HG03060 (cell line): ENCODE measurements around the gene AP2A2.

Experiments
- ATAC-seq: cut with Tn5 transposase; IDR thresholded peaks from one replicate; pipeline ENCODE4 v1.9.1; 2021; ENCODE audit warnings: low read depth, moderate number of reproducible peaks; ENCODE audit not compliant: unreplicated experiment

AP2A2 gene

DNA sequence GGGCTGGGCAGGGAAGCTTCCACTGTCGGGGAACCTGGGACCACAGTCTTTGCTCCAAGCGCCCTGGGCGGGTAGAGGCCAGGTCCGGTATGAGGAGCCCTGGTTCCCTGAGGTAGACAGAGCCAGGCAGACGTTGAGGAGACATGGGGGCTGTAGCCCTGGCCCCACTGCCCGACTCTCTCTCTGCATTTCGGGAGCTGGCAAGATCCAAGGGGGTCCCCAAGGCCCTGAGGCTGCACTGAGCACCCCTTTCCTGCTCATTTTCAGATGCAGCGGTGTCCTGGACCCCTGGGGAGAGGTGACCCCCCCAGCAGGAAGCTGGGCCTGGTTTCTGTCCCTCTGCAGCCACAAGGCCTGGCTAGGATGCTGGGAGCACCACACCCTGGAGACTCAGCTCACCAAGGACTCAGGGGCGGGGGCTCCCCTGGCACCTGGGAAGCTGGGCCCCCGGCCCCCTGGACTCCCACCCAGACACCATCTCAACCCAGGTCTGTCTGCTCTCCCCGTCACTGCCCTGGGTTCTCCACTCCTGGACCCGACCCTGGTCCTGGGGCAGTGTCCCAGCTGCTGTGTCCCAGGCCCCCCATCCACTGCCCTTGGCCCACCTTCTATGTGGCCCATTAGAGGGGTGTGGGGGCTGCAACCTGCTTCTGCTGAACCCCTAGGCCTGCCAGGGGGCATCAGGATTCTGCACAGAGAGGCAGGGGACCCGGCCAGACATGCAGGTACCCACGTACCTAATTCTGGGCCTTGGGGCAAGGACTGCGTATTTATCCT is 125.9 kb downstream of the AP2A2 start:
- ATAC-seq = no peak

DNA sequence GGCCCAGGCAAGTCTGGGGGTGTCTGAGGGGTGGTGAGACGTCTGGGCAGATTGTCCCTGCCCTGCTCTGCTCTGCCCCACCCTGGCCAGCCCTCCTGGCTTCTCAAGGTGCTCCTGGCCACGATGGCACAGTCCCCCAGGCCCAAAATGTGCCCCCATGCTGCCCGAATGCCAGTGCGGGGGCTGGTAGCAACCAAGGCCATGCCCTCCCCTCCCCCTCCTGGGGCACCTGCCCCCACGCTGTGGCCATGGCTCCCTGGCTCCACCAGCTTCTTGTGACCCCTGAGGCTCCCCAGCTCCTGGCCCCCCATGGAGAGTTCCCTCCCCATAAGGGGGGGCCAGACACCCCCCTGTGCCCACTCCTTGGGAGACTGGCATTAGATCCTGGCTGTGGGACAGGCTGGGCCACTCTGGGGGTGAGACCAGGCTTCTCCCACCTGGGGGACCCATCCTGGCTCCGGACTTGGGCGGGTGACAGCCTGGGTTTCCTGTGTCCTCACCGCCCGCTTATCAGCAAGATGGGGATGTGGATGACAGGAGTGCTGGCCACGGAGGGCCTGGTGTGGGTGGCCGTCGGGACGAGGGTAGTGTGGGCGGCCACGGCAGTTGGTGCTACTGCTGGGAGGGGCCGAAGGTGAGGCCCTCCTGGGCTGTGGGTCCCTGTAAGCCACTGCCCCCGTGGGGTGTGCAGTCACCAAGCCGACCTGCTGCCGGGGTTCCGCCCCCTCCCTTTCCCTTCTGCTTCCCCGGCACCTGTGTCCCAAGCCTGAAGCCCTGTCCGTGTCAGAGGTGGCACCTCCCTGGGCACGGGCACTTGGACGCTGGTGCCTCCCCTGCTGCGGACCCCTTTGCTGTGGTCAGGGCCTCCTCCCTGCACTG is 126.7 kb downstream of the AP2A2 start:
- ATAC-seq = no peak

DNA sequence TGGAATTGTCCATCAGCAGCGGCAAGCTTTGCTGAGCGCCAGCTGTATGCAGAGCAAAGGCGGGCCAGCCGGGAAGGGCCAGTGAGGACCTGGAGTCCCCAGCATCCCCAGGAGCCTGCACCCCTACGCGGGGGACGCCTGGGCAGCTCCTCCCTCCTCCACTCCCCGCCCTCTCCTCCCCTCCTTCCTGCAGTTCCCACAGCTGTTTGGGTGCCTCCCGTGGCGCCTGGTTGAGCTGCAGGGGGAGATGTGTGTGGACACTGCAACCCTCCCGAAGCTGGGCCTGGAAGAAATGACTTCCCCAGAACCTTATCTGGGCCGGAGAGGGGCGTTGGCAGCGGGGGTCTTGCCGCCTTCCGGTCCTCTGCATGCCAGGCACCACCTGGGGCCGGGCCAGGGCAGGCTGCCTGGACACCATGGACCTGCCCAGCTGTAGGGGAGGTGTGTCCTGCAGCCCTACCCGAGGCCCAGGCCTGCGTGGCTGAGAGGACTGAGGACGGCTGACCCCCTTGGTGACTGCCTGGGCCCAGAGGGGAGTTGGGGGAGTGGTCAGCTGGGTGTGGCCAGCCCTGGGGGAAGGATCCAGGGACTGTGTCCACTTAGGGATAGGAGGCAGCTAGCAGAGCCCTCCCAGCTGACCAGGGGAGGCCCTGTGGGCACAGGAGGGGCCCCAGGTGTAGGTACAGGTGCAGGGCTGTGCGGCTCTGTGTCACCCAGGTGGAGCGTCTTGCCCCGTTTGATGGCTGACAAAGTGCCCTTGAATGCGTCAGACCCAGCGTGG is 127.6 kb downstream of the AP2A2 start:
- no peak for ATAC-seq

DNA sequence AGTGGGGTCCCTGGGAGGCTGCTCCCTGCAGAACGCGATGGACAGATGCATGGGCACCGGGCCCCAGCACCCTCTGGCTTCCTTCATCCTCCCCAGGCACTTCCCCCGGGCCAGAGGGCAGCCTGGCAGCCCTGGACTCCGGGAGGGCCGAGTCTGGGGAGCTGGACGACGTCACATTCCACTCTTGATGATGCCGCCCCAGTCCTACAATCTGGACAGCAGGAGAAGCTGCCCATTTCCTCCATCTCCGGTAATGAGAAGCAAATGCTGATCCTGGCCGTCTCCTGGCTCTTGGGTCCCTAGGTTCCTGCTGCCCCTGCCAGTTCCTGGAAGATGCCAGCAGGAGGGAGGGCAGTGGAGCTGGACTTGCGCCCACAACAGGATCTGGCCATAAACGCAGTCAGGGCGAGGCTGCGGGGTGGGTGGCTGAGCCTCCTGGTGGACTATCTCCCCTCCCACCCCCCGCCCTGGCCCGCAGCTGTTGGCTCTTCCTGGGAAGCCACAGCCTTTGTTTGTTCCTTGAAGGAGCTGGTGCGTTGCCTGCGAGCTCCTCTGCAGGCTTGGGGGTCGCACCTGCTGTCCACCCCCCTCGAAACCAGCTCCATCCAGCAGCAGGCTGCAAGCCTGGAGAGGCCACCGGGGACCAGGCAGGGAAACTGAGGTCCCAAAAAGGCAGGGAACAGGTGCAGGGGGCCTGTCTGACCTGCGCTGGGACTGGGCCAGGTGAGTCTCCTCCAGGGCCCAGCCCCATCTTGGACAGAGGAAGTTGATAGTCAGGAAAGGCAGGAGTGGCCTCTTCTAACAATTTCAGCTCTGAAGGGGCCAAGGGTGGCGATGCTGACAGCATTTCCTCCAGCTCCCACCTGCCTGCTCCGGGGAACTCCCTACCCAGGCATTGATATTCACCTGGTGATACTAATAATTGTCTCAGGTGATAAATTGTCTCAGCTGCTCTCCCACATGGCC is 128.8 kb downstream of the AP2A2 start:
- no peak for ATAC-seq

DNA sequence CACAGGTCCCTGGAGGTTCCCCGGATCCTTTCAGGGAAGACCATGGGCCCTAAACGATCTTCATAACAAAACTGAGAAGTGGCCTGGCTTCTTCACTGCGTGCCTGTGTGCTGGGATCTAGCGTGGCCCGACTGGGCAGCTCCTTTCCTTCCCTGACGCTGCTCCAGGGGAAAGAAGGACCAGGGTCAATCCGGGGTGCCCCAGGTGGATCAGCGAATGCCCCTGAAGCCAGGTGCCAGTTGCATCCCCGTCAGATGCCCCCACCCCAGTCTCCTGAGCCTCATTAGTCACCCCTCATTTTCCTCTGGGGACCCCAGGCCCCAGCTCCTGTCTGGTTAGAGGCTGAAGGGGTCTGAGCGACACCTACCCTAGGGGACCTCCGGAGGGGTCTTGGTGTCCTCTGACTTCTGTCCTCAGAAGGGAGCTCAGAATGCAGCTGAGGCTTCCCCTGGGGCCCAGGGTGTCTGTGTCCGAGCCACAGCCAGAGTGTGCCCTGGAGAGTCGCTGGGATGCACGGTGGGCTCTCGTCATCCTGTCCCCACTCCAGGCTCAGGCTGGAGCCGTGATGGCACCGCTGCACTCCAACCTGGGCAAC is 129.5 kb downstream of the AP2A2 start:
- no peak for ATAC-seq

DNA sequence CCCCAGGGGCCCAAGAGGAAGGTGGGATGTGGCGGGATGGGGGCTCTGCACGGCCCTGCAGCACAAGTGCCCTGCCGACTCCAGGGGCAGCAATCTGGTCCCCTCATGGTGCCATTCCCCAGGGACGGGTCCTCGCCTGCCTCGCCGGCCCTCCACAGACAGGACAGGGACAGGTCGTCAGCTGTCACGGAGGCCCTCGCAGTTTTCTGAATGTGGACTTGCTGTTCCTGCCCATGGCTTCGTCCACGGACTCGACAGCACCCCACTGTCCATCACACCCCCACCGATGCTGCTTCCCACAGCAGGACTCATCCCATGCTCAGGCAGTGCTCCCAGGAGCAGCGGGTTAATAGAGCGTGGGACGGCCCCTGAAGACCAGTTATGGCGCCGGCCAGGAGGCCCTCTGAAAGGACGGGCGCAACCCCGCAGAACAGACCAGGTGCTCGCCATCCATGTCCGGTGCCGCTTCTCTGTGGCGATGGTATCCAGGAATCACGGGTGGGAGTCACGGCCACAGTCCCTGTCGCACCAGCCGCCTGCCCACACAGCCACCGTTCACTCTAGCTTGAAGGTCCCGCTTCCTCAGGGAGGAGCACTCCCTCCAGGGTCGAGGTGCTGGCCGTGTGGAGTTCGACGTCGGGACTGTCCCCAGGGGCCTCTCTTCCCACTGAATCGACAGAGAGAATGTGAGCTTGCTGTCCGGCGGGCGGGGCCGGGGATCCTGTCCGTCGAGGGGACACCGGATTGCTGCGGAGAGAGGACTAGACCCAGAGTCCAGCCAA is 130.5 kb downstream of the AP2A2 start:
- no peak for ATAC-seq

DNA sequence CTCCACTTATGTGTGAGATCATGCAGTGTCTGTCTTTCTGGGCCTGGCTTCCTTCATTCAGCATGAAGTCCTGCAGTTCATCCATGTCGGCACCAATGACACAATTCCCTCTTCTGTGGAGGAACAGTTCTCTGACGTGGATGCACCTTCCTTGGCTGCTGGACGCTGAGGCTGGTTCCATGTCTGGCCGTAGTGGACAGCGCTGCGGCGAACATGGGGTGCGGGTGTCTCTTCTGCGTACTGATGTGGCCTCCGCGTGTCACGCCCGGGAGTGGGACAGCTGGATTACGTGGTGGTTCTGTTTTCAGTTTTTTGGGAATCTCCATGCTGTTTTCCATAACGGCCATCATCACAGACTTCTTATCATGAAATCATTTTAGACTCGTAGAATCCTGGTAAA is 132.1 kb downstream of the AP2A2 start:
- ATAC-seq = no peak

DNA sequence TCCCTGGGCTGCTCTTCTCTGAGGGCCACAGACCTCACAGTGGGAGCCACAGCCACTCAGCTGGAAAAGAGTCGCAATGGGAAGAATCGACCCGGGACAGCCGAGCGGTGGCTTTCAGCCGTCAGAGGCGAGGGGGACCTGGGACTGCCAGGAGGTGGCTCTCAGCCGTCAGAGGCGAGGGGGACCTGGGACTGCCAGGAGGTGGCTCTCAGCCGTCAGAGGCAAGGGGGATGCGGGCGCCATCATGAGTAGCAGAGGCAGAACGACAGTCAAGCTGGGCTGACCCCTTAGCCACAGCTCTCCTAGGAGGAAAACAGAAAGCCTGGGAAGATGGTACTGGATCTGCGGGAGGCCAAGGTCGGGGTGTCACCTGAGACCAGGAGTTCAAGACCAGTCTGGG is 134.1 kb downstream of the AP2A2 start:
- no peak for ATAC-seq

DNA sequence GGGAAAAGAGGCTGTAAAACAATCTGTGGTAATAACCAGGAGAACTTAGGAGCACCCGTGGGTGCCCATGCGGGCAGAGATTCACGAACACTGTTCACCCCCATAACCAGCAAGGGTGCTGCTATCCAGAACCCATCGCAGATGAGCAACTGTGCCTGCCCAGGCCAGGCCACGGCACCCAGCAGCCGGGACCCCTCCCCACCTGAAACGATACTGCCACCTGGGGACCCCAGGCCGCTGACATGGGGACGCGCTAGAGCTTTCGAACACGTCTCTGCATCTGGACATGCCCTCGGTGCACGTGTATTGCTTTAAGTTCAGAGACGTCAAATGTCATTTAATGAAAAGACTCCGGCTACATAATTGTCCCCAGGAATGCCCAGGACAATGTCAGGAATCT is 134.7 kb downstream of the AP2A2 start:
- ATAC-seq = no peak

DNA sequence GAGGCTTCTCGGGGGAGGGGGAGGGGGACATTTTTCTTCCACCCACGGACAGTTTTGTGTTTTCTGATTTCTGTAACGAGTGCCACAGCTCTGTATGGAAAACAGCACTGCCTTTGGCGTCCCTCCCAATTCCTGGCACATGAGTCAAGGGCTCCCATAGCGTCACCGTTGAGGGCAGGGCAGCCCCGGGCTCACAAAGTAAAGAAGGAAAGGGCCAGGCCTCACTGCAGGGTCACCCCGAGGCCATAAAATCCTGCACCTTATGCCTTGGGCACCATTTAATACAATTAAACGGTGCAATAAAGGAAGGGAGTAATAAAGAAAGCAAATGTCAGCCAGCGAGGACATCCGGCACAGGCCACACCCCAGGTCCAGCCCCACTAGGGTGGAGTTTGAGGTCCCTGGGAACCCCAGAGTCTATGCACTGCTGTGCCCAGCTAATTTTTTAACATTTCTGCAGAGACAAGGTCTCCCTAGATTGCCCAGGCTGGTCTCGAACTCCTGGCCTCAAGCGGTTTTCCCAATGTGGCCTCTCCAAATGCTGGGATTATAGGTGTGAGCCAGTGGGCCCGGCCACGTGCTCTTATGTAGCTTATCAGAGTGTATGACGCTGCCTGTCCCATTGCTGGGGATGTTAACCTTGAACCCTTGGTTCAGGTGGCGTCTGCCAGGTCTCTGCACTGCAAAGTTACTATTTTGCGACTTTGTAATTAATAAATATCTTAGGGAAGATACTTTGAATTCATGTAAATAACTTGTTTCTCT is 135.4 kb downstream of the AP2A2 start:
- no peak for ATAC-seq
